ENCODE data around the gene DIDO1.
"Not testable (repeated sequence)": the region's sequence is repeated elsewhere in the genome, so short reads cannot be mapped to it uniquely, and the experiment has no call there.

Gene DIDO1

DNA sequence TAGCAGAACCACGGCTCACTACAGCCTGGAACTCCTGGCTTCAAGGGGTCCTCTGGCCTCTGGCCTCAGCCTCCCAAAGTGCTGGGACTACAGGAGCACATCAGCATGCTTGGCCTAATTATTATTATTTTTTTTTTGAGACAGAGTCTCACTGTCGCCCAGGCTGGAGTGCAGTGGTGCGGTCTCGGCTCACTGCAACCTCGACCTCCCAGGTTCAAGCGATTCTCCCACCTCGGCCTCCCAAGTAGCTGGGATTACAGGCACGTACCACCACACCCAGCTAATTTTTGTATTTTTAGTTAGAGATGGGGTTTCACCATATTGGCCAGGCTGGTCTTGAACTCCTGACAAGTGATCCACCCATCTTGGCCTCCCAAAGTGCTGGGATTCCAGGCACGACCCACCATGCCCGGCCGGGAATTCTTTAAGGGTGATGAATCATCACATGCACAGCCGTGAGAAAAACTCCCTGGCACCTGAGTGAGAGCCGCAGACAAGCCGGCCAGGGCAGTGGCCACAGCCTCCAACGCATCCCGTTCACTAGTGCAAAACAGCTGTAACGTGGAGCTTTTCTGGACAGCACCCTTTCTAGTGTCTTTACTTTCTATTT, 3.1 kb downstream of the DIDO1 start:
- peaks cover 83% of the 10 kb centered on the region for H3K4me1 Mint-ChIP-seq
- peak overlapping the region; percentile 97 for H3K4me3 Mint-ChIP-seq
- CTCF ChIA-PET, result interaction anchor here (0.6 to 7.3 kb wide), 3 partner anchors 15 to 22 kb away, joined by 3 to 58 read pairs (median 34); no protein-coding TSS in a partner anchor
- peaks cover 25% of the 10 kb centered on the region for H3K36me3 Mint-ChIP-seq
- not testable (repeated sequence) for DNase-seq, H3K9me3 Mint-ChIP-seq, H3K27me3 Mint-ChIP-seq
- peak overlapping the region; percentile 89 for H3K27ac Mint-ChIP-seq

DNA sequence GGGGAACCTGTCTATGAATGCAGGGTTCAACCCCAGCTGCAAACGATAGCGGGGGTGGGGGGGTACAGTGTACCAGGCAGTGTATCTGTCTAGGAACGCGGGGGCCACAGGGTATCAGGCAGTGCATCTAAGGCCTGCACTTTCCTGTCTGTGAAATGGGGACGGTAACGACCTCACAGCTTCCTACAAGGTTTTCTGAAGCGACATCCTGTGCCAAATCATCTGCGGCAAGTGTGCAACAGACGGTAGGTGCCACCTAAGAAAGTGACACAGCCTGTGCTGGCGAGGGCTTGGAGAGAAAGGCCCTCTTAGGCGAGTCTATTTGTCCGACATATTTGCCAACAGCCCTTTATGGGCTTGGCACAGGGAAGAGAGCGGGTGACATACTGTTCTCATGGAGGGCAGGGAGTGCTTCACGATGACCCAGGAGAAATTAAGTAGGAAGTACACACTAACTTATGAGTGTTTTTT, 3.8 kb downstream of the DIDO1 start:
- CTCF ChIA-PET, result interaction anchor here (1.0 to 7.3 kb wide), 3 partner anchors 15 to 31 kb away, joined by 3 to 58 read pairs (median 3); no protein-coding TSS in a partner anchor
- Mint-ChIP-seq H3K4me3 (peak overlapping the region; percentile 66), H3K36me3 (peaks cover 24% of the 10 kb centered on the region), H3K27ac (peak overlapping the region; percentile 89), H3K4me1 (peaks cover 83% of the 10 kb centered on the region), H3K27me3 (no peaks in the 10 kb centered on the region), H3K9me3 (no peaks in the 10 kb centered on the region)
- DNase-seq, result peak; percentile 64

DNA sequence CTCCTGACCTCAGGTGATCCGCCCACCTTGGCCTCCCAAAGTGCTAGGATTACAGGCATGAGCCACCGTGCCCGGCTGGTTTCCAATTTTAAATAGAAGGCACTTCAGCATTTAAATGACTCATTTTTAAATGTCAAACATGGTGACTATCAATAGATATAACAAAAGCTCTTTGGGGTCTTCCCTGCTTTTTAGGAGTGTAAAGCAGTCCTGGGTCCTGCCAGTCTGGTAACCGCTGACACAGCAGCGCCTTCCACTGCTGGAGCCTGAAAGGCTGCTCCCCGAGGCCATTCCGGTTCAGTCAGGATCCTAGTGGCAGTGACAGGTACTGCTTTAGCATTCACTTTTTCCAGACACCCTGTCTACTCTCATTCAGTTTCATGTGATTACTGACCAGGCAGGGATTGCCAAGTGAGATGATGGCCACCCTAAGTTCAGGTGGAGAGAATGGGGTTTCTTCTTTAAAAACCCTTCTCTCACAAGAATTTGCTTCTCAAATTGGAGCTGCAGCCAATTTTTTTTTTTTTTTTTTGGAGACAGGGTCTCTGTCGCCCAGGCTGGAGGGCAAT, 5.1 kb downstream of the DIDO1 start:
- H3K9me3 Mint-ChIP-seq, result no peaks in the 10 kb centered on the region
- H3K36me3 Mint-ChIP-seq, result peaks cover 30% of the 10 kb centered on the region
- peak; percentile 76 for DNase-seq
- CTCF ChIA-PET, result interaction anchor here (0.8 to 7.3 kb wide), 12 partner anchors 9 to 127 kb away, joined by 3 to 58 read pairs (median 4); no protein-coding TSS in a partner anchor
- H3K27ac Mint-ChIP-seq, result peak overlapping the region; percentile 90
- peak overlapping the region; percentile 64 for H3K4me3 Mint-ChIP-seq
- H3K4me1 Mint-ChIP-seq, result peaks cover 84% of the 10 kb centered on the region
- H3K27me3 Mint-ChIP-seq, result no peaks in the 10 kb centered on the region

DNA sequence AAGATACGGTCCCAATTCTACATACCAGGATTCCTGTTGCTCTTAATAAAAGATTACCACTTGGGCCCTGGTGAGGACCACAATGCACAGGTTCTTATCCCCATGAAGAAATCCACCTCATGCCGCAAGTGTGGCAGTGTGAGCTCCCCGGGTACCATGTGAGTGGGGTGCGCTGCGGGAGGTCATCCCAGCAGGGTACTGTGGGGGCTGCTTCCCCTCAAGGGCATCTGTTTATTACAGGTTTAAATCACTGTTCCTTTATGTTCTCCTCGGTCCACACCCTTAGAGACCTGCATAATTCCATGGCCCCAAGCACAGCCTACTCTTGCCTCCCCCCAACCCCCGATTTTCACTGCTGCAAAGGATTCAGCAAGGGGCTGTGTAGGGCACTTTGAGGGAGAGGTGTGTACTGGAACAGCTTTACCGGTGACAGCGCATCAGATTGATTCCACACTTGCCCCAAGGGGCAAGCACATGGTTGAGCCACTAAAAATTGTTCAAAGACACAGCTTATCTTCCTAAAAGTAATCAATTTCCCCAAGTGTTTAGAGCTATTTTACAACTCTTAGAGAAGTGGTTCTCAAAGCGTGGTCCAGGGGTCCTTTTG, 6.2 kb downstream of the DIDO1 start:
- Mint-ChIP-seq H3K4me3 (peak overlapping the region; percentile 74), H3K27ac (peak overlapping the region; percentile 96), H3K36me3 (peaks cover 24% of the 10 kb centered on the region), H3K9me3 (no peaks in the 10 kb centered on the region), H3K27me3 (no peaks in the 10 kb centered on the region), H3K4me1 (peaks cover 92% of the 10 kb centered on the region)
- DNase-seq, result no peak
- CTCF ChIA-PET, result interaction anchor here (0.8 to 7.3 kb wide), 8 partner anchors 11 to 47 kb away, joined by 3 to 58 read pairs (median 4); no protein-coding TSS in a partner anchor

DNA sequence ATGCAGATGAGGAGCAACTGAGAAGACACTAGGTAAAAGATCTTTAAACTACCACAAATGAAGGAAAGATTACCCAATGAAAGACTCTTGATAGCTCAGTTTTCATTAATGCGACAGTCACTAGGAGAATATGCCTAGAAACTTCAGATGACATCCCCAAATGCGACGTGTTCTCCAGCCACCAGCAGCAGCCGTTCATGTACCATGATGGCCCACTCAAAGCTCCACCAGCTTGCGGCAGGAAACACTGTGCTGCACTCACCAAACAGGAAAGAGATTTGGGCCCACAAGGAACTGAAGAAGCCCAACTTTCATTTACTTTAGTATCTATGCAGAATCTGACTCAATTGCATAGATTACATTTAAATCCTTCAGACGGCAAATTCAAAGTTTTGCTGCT, 7.5 kb downstream of the DIDO1 start:
- Mint-ChIP-seq H3K4me3 (peak overlapping the region; percentile 74), H3K4me1 (peaks cover 92% of the 10 kb centered on the region), H3K27ac (peak overlapping the region; percentile 96), H3K27me3 (no peaks in the 10 kb centered on the region), H3K36me3 (peaks cover 18% of the 10 kb centered on the region), H3K9me3 (no peaks in the 10 kb centered on the region)
- peak; percentile 75 for DNase-seq
- CTCF ChIA-PET, result interaction anchor here (0.5 to 7.3 kb wide), 6 partner anchors 9 to 54 kb away, joined by 3 to 58 read pairs (median 8); no protein-coding TSS in a partner anchor

DNA sequence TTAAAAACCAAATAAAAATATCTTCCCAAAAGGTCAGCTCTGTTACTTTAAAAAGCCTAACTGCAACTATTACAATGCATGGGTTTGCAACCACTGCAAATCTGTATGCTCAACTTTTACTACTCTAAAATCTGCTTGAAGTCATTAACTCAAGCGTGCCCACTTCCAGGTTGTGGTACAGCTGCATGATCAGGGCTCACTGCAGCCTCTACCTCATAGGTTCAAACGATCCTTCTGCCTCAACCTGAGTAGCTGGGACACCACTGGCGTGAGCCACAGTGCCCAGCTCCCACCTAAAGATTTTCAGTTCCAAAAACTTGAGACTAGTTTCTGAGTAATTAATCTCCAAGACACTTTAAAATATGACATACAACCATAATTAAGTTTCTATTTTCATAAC, 8.2 kb downstream of the DIDO1 start:
- Mint-ChIP-seq H3K27ac (peak overlapping the region; percentile 96), H3K36me3 (peaks cover 20% of the 10 kb centered on the region), H3K4me3 (peak overlapping the region; percentile 74), H3K4me1 (peaks cover 85% of the 10 kb centered on the region), H3K9me3 (no peaks in the 10 kb centered on the region), H3K27me3 (no peaks in the 10 kb centered on the region)
- CTCF ChIA-PET, result interaction anchor here (1.2 to 7.3 kb wide), 5 partner anchors 10 to 55 kb away, joined by 3 to 58 read pairs (median 14); no protein-coding TSS in a partner anchor
- peak; percentile 75 for DNase-seq

DNA sequence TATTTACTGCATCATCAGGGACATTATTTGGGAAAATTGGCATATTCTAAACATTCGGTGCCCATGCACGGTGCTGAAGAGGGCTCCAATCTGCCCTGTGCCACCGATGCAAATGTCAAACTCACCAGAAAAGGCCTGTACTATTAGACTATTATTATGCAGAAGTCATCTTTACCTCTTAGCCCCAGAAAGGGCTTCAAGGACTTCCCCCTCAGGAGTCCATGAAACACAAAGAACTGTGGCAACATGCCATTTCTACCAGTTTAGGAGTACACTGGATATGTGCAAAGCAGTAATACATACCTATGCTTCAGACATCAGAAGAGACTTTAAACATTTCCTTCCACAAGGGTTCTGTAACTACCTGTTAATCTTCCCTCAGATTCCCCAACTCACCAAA, 8.6 kb downstream of the DIDO1 start:
- no peak for DNase-seq
- Mint-ChIP-seq H3K4me1 (peaks cover 82% of the 10 kb centered on the region), H3K4me3 (peak overlapping the region; percentile 74), H3K27me3 (no peaks in the 10 kb centered on the region), H3K36me3 (peaks cover 23% of the 10 kb centered on the region), H3K27ac (peak overlapping the region; percentile 96), H3K9me3 (no peaks in the 10 kb centered on the region)
- CTCF ChIA-PET, result interaction anchor here (0.9 to 7.3 kb wide), 6 partner anchors 10 to 55 kb away, joined by 3 to 58 read pairs (median 8); no protein-coding TSS in a partner anchor

DNA sequence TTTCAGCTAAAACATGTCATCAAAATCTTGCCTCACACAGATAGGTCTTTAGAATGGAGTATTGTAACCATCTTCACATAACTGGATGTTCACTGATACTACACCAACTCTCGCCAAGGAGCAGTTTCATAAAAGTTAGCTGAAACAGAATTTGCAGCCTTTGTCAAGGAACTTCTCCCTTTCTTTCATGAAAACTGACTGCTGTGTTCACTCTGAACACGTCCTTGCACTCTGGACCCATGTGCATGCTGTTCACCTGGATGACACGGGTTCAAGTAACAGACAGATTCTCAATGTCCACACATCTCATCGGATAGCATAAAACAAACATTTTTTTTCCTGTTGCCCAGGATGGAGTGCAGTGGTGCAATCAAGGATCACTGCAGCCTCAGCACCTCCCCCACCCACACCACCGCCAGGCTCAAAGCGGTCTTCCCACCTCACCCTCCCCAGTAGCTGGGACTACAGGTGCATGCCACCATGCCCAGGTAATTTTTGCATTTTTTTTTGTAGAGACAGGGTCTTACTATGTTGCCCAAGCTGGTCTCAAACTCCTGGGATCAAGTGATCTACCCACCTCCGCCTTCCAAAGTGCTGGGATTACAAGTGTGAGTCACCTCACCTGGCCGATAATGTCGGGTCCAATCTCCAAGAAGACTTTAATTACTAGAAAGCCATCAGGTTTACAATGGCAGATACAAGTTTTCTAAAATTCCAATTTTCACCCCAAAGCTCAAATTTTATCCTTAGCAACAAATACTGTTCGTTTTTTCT, 9.4 kb downstream of the DIDO1 start:
- CTCF ChIA-PET, result interaction anchor here (0.8 to 7.3 kb wide), 5 partner anchors 9 to 58 kb away, joined by 3 to 58 read pairs (median 14); no protein-coding TSS in a partner anchor
- Mint-ChIP-seq H3K27me3 (no peaks in the 10 kb centered on the region), H3K9me3 (no peaks in the 10 kb centered on the region), H3K4me1 (peaks cover 77% of the 10 kb centered on the region), H3K4me3 (peak overlapping the region; percentile 74), H3K36me3 (peaks cover 24% of the 10 kb centered on the region), H3K27ac (peak overlapping the region; percentile 96)
- DNase-seq, result no peak

DNA sequence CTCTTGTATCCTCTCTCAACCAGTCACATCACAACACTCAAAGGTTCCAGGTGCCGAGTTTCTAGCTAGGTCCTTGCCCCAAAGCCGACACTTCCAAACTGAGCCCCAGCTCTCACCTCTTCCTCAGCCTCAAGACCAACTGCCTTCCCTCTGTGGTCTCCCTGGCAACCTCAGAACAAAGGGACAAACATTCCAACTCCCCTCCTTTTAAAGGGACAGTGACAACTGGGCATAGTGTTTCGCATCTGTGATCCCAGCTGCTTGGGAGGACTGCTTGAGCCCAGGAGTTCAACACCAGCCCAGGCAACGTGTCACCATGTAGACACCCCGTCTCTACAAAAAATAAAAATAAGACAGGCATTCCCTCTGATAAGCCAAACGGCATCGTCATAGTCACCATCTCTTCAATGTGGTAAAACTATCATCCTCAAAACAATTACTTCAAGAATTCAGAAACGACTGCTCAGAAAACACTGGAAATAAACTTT, 11.3 kb downstream of the DIDO1 start:
- peak; percentile 53 for DNase-seq
- Mint-ChIP-seq H3K4me3 (no peak overlapping the region), H3K27me3 (no peaks in the 10 kb centered on the region), H3K36me3 (peaks cover 38% of the 10 kb centered on the region), H3K4me1 (peaks cover 63% of the 10 kb centered on the region), H3K9me3 (no peaks in the 10 kb centered on the region), H3K27ac (peak overlapping the region; percentile 53)
- CTCF ChIA-PET, result interaction anchor here (1.0 to 4.8 kb wide), 3 partner anchors 14 to 23 kb away, joined by 3 to 35 read pairs (median 3); no protein-coding TSS in a partner anchor

DNA sequence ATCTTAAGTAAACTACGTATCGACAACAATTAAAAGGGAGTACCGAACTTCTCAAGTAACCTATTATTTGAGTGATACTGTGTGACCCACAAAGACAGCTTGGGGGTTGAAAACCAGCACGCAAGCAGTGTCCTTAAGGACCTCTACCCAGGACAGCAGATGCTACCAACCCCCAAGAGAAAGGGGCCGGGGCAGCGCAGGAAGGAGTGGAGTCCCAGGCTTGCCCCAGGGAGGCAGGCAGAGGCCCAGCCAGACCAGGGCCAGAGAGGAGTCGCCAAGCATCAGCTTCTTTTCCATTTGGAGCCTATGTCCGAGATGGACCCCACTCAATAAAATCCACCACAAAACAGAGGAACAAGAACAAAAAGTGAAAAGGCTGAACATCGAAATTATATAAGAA, 11.9 kb downstream of the DIDO1 start:
- Mint-ChIP-seq H3K4me1 (peaks cover 61% of the 10 kb centered on the region), H3K4me3 (no peak overlapping the region), H3K27ac (no peak overlapping the region), H3K9me3 (no peaks in the 10 kb centered on the region), H3K27me3 (no peaks in the 10 kb centered on the region), H3K36me3 (peaks cover 43% of the 10 kb centered on the region)
- CTCF ChIA-PET, result interaction anchor here (1.0 to 4.8 kb wide), 3 partner anchors 14 to 23 kb away, joined by 3 to 35 read pairs (median 3); no protein-coding TSS in a partner anchor
- no peak for DNase-seq

DNA sequence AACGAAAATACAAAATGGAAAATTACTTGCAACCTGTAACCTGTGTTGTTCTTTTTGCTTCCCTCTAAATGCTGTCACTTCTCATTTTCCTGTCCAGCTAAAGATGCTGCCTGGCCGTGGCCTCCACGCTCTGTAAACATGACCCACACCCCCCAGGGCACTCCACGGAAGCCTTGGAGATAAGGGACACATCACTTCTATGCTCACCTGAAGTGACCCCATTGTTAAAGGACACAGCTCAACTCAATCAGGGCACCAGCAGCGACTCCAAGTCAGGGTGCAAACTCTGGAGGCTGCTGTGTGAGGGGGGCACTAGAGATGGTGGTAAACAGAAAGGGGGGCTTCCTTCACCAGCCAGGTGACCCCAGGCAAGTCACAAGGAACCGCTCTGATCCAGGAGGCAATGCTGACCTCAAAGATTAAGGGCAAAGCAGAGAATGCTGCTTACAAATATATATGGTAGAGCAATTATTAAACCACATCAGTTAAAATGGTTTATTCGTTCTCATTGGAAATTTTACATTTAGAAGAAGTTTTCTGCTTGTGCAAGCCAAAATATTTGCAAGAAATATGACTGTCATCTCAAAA, 13.2 kb downstream of the DIDO1 start:
- H3K27me3 Mint-ChIP-seq, result no peaks in the 10 kb centered on the region
- H3K4me3 Mint-ChIP-seq, result no peak overlapping the region
- H3K9me3 Mint-ChIP-seq, result no peaks in the 10 kb centered on the region
- CTCF ChIA-PET, result interaction anchor here (4.8 kb wide), 1 partner anchor 12 kb away, joined by 35 read pairs; no protein-coding TSS in a partner anchor
- DNase-seq, result no peak
- H3K4me1 Mint-ChIP-seq, result peaks cover 53% of the 10 kb centered on the region
- peaks cover 49% of the 10 kb centered on the region for H3K36me3 Mint-ChIP-seq
- no peak overlapping the region for H3K27ac Mint-ChIP-seq

DNA sequence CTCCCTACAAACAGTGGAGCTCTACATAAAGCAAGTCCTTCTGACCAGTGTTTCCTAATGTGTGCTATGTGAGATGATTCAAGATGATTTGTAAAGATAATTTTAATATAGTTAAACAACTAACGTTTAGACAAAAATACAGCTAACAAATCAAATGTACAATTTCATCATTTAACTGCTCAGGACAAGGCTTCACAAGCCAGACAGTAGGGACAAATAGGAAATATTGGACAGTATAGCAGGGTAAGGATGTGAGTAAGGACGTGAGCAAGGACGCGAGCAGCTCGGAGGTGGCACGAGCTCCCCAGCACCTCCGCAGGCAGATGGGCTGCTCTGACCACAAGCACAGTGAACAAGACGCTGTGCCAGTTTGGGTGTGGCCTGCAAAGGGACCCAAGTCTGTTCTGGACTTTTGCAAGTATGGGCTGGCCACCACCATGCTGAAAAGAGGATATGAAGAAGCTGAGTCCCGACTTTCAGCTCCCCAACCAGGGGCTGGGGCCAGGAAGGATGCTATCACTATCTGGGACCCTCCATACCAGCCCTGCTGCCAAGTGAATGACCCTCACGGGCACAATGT, 14.5 kb downstream of the DIDO1 start:
- H3K27me3 Mint-ChIP-seq, result no peaks in the 10 kb centered on the region
- no peaks in the 10 kb centered on the region for H3K9me3 Mint-ChIP-seq
- no peak overlapping the region for H3K27ac Mint-ChIP-seq
- CTCF ChIA-PET, result interaction anchor here (1.6 to 4.8 kb wide), 2 partner anchors 11 to 12 kb away, joined by 4 to 35 read pairs; no protein-coding TSS in a partner anchor
- peaks cover 53% of the 10 kb centered on the region for H3K36me3 Mint-ChIP-seq
- DNase-seq, result no peak
- H3K4me1 Mint-ChIP-seq, result peaks cover 42% of the 10 kb centered on the region
- H3K4me3 Mint-ChIP-seq, result no peak overlapping the region

Data from activated naive CD4-positive, alpha-beta T cell treated with anti-CD3 and anti-CD28 coated beads, Interleukin-2, amount 10 ng/mL, durations not matched to agents 7 days and 5 days (primary cell).